Vagina (tissue), 2 donors: ENCODE data around the gene PLOD1. TPM values are rescaled to one million over a fixed set of nuclear protein-coding genes. Genes with fewer than 3 reads are reported as not detected.

ENCODE experiments used
- DNase-seq, 2 donors: peaks; one replicate each; pipeline ENCODE4 v3.0.0-alpha.2; 2017; ENCODE audit errors: extremely low spot score in 2 of 2
- H3K27ac ChIP-seq: fragments of 200-600 bp; sonication (generic); one replicate; pipeline ENCODE4 v1.5.1; 2019
- H3K27me3 ChIP-seq: fragments of 200-600 bp; sonication (generic); one replicate; pipeline ENCODE4 v1.5.1; 2019
- H3K36me3 ChIP-seq, 2 donors: fragments of 200-600 bp; sonication (generic); one replicate each; pipeline ENCODE4 v1.5.1; 2017 to 2019
- H3K4me1 ChIP-seq: fragments of 200-600 bp; sonication (generic); one replicate; pipeline ENCODE4 v1.5.1; 2019
- H3K4me3 ChIP-seq, 2 donors: fragments of 200-600 bp; sonication (generic); 1 replicate in 1 of 2; 2 replicates in 1 of 2; pipeline ENCODE4 v1.5.1; 2016 to 2019
- H3K9me3 ChIP-seq: fragments of 200-600 bp; sonication (generic); one replicate; pipeline ENCODE4 v1.5.1; 2019
- CTCF ChIP-seq, 3 experiments: fragments of 450-650 bp in 2 of 3; fragments of 200-600 bp in 1 of 3; sonication (generic) in 1 of 3; IDR thresholded peaks; one replicate each; pipeline ENCODE4 v1.5.1; 2017 to 2019; ENCODE audit warnings: antibody characterized with exemption in 3 of 3, mild to moderate bottlenecking in 2 of 3, moderate library complexity in 2 of 3
- POLR2A ChIP-seq, 2 donors: fragments of 450-650 bp; IDR thresholded peaks; one replicate each; pipeline ENCODE4 v1.6.1; 2017; ENCODE audit warnings: antibody characterized with exemption in 2 of 2, mild to moderate bottlenecking in 2 of 2, moderate library complexity in 2 of 2
- POLR2AphosphoS5 ChIP-seq, 2 donors: sonication (generic); formaldehyde crosslinking; IDR thresholded peaks; one replicate each; pipeline ENCODE4 v1.9.0; 2017; ENCODE audit warnings: antibody characterized with exemption in 2 of 2, mild to moderate bottlenecking in 2 of 2, low read depth in 1 of 2; ENCODE audit not compliant: insufficient read depth in 1 of 2
- intact Hi-C: fragments of 100-400 bp; cut with DNase I; formaldehyde crosslinking; loops from one replicate; pipeline ENCODE4 v1.15.1; 2023
- total RNA-seq: library from RNA; depleted of rRNA; stranded (reverse); fragments of >200 nt; gene quantifications from one replicate; pipeline ENCODE4 v1.2.3, GENCODE V29; 2016

PLOD1 gene
- total RNA-seq, 1 donor from 2014 or later, result 42.2 TPM

- TF ChIP-seq POLR2AphosphoS5 (IDR thresholded peaks at IDR 0.05; ENCODE audit: insufficient read depth in 1 of 2, low read depth in 1 of 2) (no peak), CTCF (IDR thresholded peaks at IDR 0.05) (no peak), POLR2A (IDR thresholded peaks at IDR 0.05) (no peak)
- peaks cover 8% of the 10 kb centered on the region for H3K4me1 ChIP-seq
- intact Hi-C loops, result no loop called here
- no peaks in the 10 kb centered on the region for H3K27me3 ChIP-seq
- H3K36me3 ChIP-seq, result peaks cover 0 to 54% of the 10 kb centered on the region in 2 donors
- H3K9me3 ChIP-seq, result no peaks in the 10 kb centered on the region
- no peak overlapping the region for H3K4me3 ChIP-seq
- H3K27ac ChIP-seq, result peak overlapping the region; percentile 28
- DNase-seq, result no peak
Observed at GRCh38 chr1:11989669-11990068, 55.2 kb downstream of the PLOD1 start.

GRCh38 chr1:11990303-11991032, 56.0 kb downstream of the PLOD1 start:
- Histone ChIP-seq H3K4me1 (peaks cover 8% of the 10 kb centered on the region), H3K4me3 (no peak overlapping the region), H3K27ac (peak overlapping the region; percentile 28), H3K9me3 (no peaks in the 10 kb centered on the region), H3K27me3 (no peaks in the 10 kb centered on the region), H3K36me3 (peaks cover 0 to 59% of the 10 kb centered on the region in 2 donors)
- intact Hi-C loops, result no loop called here
- TF ChIP-seq POLR2A (IDR thresholded peaks at IDR 0.05), result no peak
- peak; percentile 37 to 42 for TF ChIP-seq POLR2AphosphoS5 (IDR thresholded peaks at IDR 0.05; ENCODE audit: insufficient read depth in 1 of 2, low read depth in 1 of 2)
- no peak for TF ChIP-seq CTCF (IDR thresholded peaks at IDR 0.05)
- no peak for DNase-seq

GRCh38 chr1:11991969-11992676, 57.6 kb downstream of the PLOD1 start:
- intact Hi-C loops, result no loop called here
- H3K27me3 ChIP-seq, result no peaks in the 10 kb centered on the region

GRCh38 chr1:11997081-11997850, 62.7 kb downstream of the PLOD1 start:
- Histone ChIP-seq H3K4me1 (no peaks in the 10 kb centered on the region), H3K27ac (no peak overlapping the region), H3K27me3 (no peaks in the 10 kb centered on the region), H3K36me3 (peaks cover 0 to 90% of the 10 kb centered on the region in 2 donors), H3K4me3 (no peak overlapping the region), H3K9me3 (no peaks in the 10 kb centered on the region)
- intact Hi-C loops, result no loop called here
- TF ChIP-seq POLR2A (IDR thresholded peaks at IDR 0.05) (no peak), CTCF (IDR thresholded peaks at IDR 0.05) (no peak), POLR2AphosphoS5 (IDR thresholded peaks at IDR 0.05; ENCODE audit: insufficient read depth in 1 of 2, low read depth in 1 of 2) (no peak)
- DNase-seq, result no peak

More at GRCh38 chr1:11991969-11992676, 57.6 kb downstream of the PLOD1 start:
- peaks cover 0 to 66% of the 10 kb centered on the region in 2 donors for H3K36me3 ChIP-seq
- H3K27ac ChIP-seq, result no peak overlapping the region
- H3K4me1 ChIP-seq, result no peaks in the 10 kb centered on the region
- no peak for DNase-seq
- H3K4me3 ChIP-seq, result no peak overlapping the region
- TF ChIP-seq CTCF (IDR thresholded peaks at IDR 0.05), result no peak
- TF ChIP-seq POLR2AphosphoS5 (IDR thresholded peaks at IDR 0.05; ENCODE audit: insufficient read depth in 1 of 2, low read depth in 1 of 2), result no peak
- no peak for TF ChIP-seq POLR2A (IDR thresholded peaks at IDR 0.05)
- H3K9me3 ChIP-seq, result no peaks in the 10 kb centered on the region
